Pancreas (tissue), 10 donors: ENCODE data around the gene NR5A1. TPM values are rescaled to one million over a fixed set of nuclear protein-coding genes. Genes with fewer than 3 reads are reported as not detected.

Source experiments
- ATAC-seq, 4 donors: fragments of 200-7000 bp; cut with Tn5 transposase; one replicate each; pipeline versions ENCODE4 v1.8.0 to v1.9.1; 2020; ENCODE audit warnings: mild to moderate bottlenecking in 4 of 4, moderate library complexity in 4 of 4
- DNase-seq, 6 donors: peaks; one replicate each; pipeline ENCODE4 v3.0.0-alpha.2; 2020
- FAIRE-seq: peaks from 2 replicates; lab custom pipeline; 2012; peaks lifted over from hg19 to GRCh38; lab: Jason Lieb, UNC
- H3K27ac ChIP-seq, 4 donors: fragments of 200-600 bp; sonication (generic); 1 replicate in 3 of 4; 2 replicates in 1 of 4; pipeline versions ENCODE4 v1.5.0 to v1.8.0; 2020
- H3K27me3 ChIP-seq, 4 donors: fragments of 200-600 bp; one replicate each; pipeline ENCODE4 v1.8.0; 2021
- H3K36me3 ChIP-seq, 3 donors: fragments of 200-600 bp; sonication (generic) in 1 of 3; one replicate each; pipeline versions ENCODE4 v1.5.0 to v1.8.0; 2020 to 2021
- H3K4me1 ChIP-seq, 3 donors: fragments of 200-600 bp; one replicate each; pipeline ENCODE4 v1.8.0; 2021
- H3K4me3 ChIP-seq, 4 donors: fragments of 200-600 bp; sonication (generic) in 2 of 4; one replicate each; pipeline versions ENCODE4 v1.5.0 to v1.8.0; 2020 to 2021
- H3K9me3 ChIP-seq, 4 donors: fragments of 200-600 bp; one replicate each; pipeline ENCODE4 v1.8.0; 2021
- CTCF ChIP-seq, 4 donors: fragments of 200-600 bp; sonication (generic) in 3 of 4; IDR thresholded peaks; one replicate each; pipeline versions ENCODE4 v1.5.0 to v1.8.0; 2021; ENCODE audit warnings: antibody characterized with exemption in 4 of 4
- WGBS, 2 donors: extraction: QIAGEN DNeasy Blood & Tissue Kit; methylation state at CpG; one replicate each; pipeline ENCODE4 v1.1.7; 2013; 5-methylcytosine and 5-hydroxymethylcytosine counted together
- intact Hi-C, 3 donors: fragments of 100-400 bp; cut with DNase I; formaldehyde crosslinking; loops; one replicate each; pipeline versions ENCODE4 v1.11.1 to v1.14.2; 2022
- polyA plus RNA-seq, 2 donors: library from polyadenylated mRNA; stranded (reverse); fragments of 200-250 nt; gene quantifications; one replicate each; pipeline ENCODE4 v1.2.3, GENCODE V29; 2013
- total RNA-seq, 6 donors: library from RNA; stranded (reverse); fragmentation: NEBNext Ultra II Directional in 4 of 6; extraction: Animal tissue kit (Norgen Biotek cat#: 25700) in 4 of 6; gene quantifications; one replicate each; pipeline versions ENCODE4 v1.2.1 to v1.2.4, GENCODE V29; 2021 to 2023
- donor health status: healthy with polysubstance abuse.
- donor health status: DM: no; HTN: no; CAD: no; lungs with moderate emphysema.
- donor health status: DM: no; HTN: no; CAD: no.
- donor health status: control.
- donor health status: control.
- donor health status: Bipolar disorder and iron deficiency.
- donor health status: DM: yes; HTN: yes; CAD: no.
- donor health status: DM: no; HTN: no; CAD: no.
- donor health status: DM: no; HTN: no; CAD: no.
- donor health status: DM: yes; HTN: yes; CAD: no.

Gene NR5A1
- total and polyA plus RNA-seq, 8 donors: 0.05 to 0.28 TPM; not detected in 6

GRCh38 chr9:124551472-124552272 is 44.5 kb upstream of the NR5A1 start:
- H3K36me3 ChIP-seq: no peaks in the 10 kb centered on the region
- ATAC-seq (peak; percentile 61 to 83 (median 78)), DNase-seq (peak in 2 of 6 donors; percentile 4 to 33), FAIRE-seq (no peak)
- no peaks in the 10 kb centered on the region for H3K27me3 ChIP-seq
- TF ChIP-seq CTCF (IDR thresholded peaks at IDR 0.05): peak in 2 of 4 donors; percentile 18 to 24
- no peak overlapping the region for H3K27ac ChIP-seq
- intact Hi-C loops: no loop called here
- no peaks in the 10 kb centered on the region for H3K4me1 ChIP-seq
- 44 to 47% methylated on average over 4 of the region's 4 CpGs for WGBS, 2 donors
- no peak overlapping the region for H3K4me3 ChIP-seq
- H3K9me3 ChIP-seq: no peaks in the 10 kb centered on the region

GRCh38 chr9:124550072-124550471 is 42.9 kb upstream of the NR5A1 start:
- H3K27ac ChIP-seq: no peak overlapping the region
- DNase-seq (no peak), FAIRE-seq (no peak), ATAC-seq (no peak)
- no peaks in the 10 kb centered on the region for H3K36me3 ChIP-seq
- no peaks in the 10 kb centered on the region for H3K9me3 ChIP-seq
- peaks cover 0 to 3% (median 0%) of the 10 kb centered on the region in 3 donors for H3K4me1 ChIP-seq
- H3K4me3 ChIP-seq: no peak overlapping the region
- intact Hi-C loops: no loop called here
- H3K27me3 ChIP-seq: no peaks in the 10 kb centered on the region
- no peak for TF ChIP-seq CTCF (IDR thresholded peaks at IDR 0.05)
- WGBS, 2 donors: 79 to 94% methylated on average over 2 of the region's 2 CpGs

GRCh38 chr9:124549016-124549415 is 41.8 kb upstream of the NR5A1 start:
- TF ChIP-seq CTCF (IDR thresholded peaks at IDR 0.05): no peak
- 77 to 86% methylated on average over 1 of the region's 1 CpG for WGBS, 2 donors
- FAIRE-seq: no peak
- Histone ChIP-seq H3K4me3 (no peak overlapping the region), H3K36me3 (no peaks in the 10 kb centered on the region), H3K9me3 (no peaks in the 10 kb centered on the region), H3K27ac (no peak overlapping the region), H3K27me3 (no peaks in the 10 kb centered on the region), H3K4me1 (peaks cover 0 to 3% (median 0%) of the 10 kb centered on the region in 3 donors)
- ATAC-seq: no peak
- DNase-seq: no peak
- intact Hi-C loops: no loop called here

- TF ChIP-seq CTCF (IDR thresholded peaks at IDR 0.05): no peak
- intact Hi-C loops: no loop called here
- peaks cover 0 to 5% (median 0%) of the 10 kb centered on the region in 3 donors for H3K36me3 ChIP-seq
- H3K9me3 ChIP-seq: no peaks in the 10 kb centered on the region
- 93 to 94% methylated on average over 2 of the region's 2 CpGs for WGBS, 2 donors
- H3K27ac ChIP-seq: no peak overlapping the region
- peaks cover 0 to 3% (median 0%) of the 10 kb centered on the region in 3 donors for H3K4me1 ChIP-seq
- no peak overlapping the region for H3K4me3 ChIP-seq
- no peak for DNase-seq
- no peak for ATAC-seq
- H3K27me3 ChIP-seq: no peaks in the 10 kb centered on the region
- FAIRE-seq: no peak
These were observed 37.3 kb upstream of the NR5A1 start for GRCh38 chr9:124544535-124544934.

- H3K27ac ChIP-seq: no peak overlapping the region
- FAIRE-seq (no peak), ATAC-seq (no peak), DNase-seq (no peak)
- H3K27me3 ChIP-seq: no peaks in the 10 kb centered on the region
- peaks cover 0 to 3% (median 0%) of the 10 kb centered on the region in 3 donors for H3K4me1 ChIP-seq
- H3K9me3 ChIP-seq: no peaks in the 10 kb centered on the region
- intact Hi-C loops: no loop called here
- peaks cover 0 to 17% (median 7%) of the 10 kb centered on the region in 3 donors for H3K36me3 ChIP-seq
- no peak for TF ChIP-seq CTCF (IDR thresholded peaks at IDR 0.05)
- H3K4me3 ChIP-seq: no peak overlapping the region
These were observed 34.6 kb upstream of the NR5A1 start for GRCh38 chr9:124541824-124542223.
